Fibroblast of pulmonary artery (primary cell): ENCODE data around the gene MCM9.
A peak's percentile ranks its signal among the peaks of the same experiment; 100 is the strongest.
"Not testable (repeated sequence)": the region's sequence is repeated elsewhere in the genome, so short reads cannot be mapped to it uniquely, and the experiment has no call there.

ENCODE experiments used
- DNase-seq: peaks from one replicate; pipeline ENCODE4 v3.0.0-alpha.2; 2010; ENCODE audit warnings: low read depth
- H3K4me3 ChIP-seq: replicated peaks from 2 replicates; pipeline ENCODE4 v1.5.1; 2011; ENCODE audit warnings: low read depth, mild to moderate bottlenecking, control low read depth, low read length, moderate library complexity
- CTCF ChIP-seq: IDR thresholded peaks from 2 replicates; pipeline ENCODE4 v1.5.1; 2011; ENCODE audit warnings: mild to moderate bottlenecking, control low read depth, low read length, inconsistent platforms; ENCODE audit errors: missing control alignments

The MCM9 gene

GRCh38 chr6:118869894-118870589 is 64.9 kb downstream of the MCM9 start:
- TF ChIP-seq CTCF = no peak
- no peak overlapping the region for H3K4me3 ChIP-seq
- DNase-seq = peak; percentile 84

GRCh38 chr6:118869350-118869749 is 65.6 kb downstream of the MCM9 start:
- TF ChIP-seq CTCF = no peak
- H3K4me3 ChIP-seq = no peak overlapping the region
- peak; percentile 61 for DNase-seq

GRCh38 chr6:118868901-118869300 is 66.1 kb downstream of the MCM9 start:
- DNase-seq, H3K4me3 ChIP-seq: not testable (repeated sequence)

GRCh38 chr6:118867181-118867580 is 67.8 kb downstream of the MCM9 start:
- TF ChIP-seq CTCF = no peak
- no peak overlapping the region for H3K4me3 ChIP-seq
- no peak for DNase-seq

GRCh38 chr6:118865100-118865391 is 69.9 kb downstream of the MCM9 start:
- no peak for DNase-seq
- H3K4me3 ChIP-seq = no peak overlapping the region
- no peak for TF ChIP-seq CTCF

- DNase-seq = peak; percentile 23
- TF ChIP-seq CTCF = no peak
- no peak overlapping the region for H3K4me3 ChIP-seq
These were observed 70.4 kb downstream of the MCM9 start for GRCh38 chr6:118864341-118865099.

GRCh38 chr6:118862443-118862842 is 72.5 kb downstream of the MCM9 start:
- TF ChIP-seq CTCF = no peak

More at GRCh38 chr6:118862443-118862842, 72.5 kb downstream of the MCM9 start:
- H3K4me3 ChIP-seq = no peak overlapping the region
- no peak for DNase-seq
